K562 (cell line): Measurements from ENCODE around the gene ECPAS. TPM values are rescaled to one million over a fixed set of nuclear protein-coding genes. Genes with fewer than 3 reads are reported as not detected.

Experiments
- ATAC-seq: fragments of 200-7000 bp; cut with Tn5 transposase; 3 replicates; pipeline ENCODE4 v1.9.1; 2020; ENCODE audit warnings: moderate library complexity
- BruUV-seq: library from RNA; stranded (reverse); fragments of 400-500 nt; replicated peaks from 2 replicates; lab custom pipeline; 2021; lab: Mats Ljungman, UMichigan
- CTCF ChIA-PET: fragments of 300-600 bp; formaldehyde crosslinking; extraction: SDS; loops from one replicate; lab custom pipeline; 2021; ENCODE audit warnings: low intra/inter-chr PET ratio; lab: Yijun Ruan, JAX
- POLR2A ChIA-PET: fragments of 300-600, 350-650 bp; sonication (Branson Sonifier 250); formaldehyde crosslinking; extraction: SDS; loops from one replicate; lab custom pipeline; 2021; ENCODE audit warnings: antibody characterized with exemption, inconsistent platforms; lab: Yijun Ruan, JAX
- DNase-seq, 4 experiments: peaks; one replicate each; pipeline versions ENCODE4 v3.0.0 to v3.0.0-alpha.2; 2011 to 2018; ENCODE audit warnings: low spot score in 3 of 4, mixed read lengths in 3 of 4; ENCODE audit errors: extremely low read depth in 1 of 4
- FAIRE-seq: peaks from 2 replicates; lab custom pipeline; 2011; peaks lifted over from hg19 to GRCh38; lab: Jason Lieb, UNC
- H2AFZ ChIP-seq: 2 replicates; pipeline ENCODE4 v1.6.0; 2011; ENCODE audit warnings: low read depth, low read length, control low read depth, inconsistent platforms
- H3K27ac ChIP-seq: fragments of 200-600 bp; 3 replicates; pipeline ENCODE4 v1.8.0; 2011; ENCODE audit warnings: low read depth, mild to moderate bottlenecking, control low read depth, inconsistent platforms, low read length, moderate library complexity, mixed read lengths; ENCODE audit errors: extremely low read depth
- H3K27me3 ChIP-seq, 2 experiments: fragments of 300-600 bp in 1 of 2; 2 replicates in 1 of 2; 3 replicates in 1 of 2; pipeline versions ENCODE4 v1.6.0 to v1.8.0; 2011; ENCODE audit warnings: inconsistent platforms in 2 of 2, low read length in 2 of 2, mild to moderate bottlenecking in 1 of 2, mixed read lengths in 1 of 2, moderate library complexity in 1 of 2; ENCODE audit not compliant: control insufficient read depth in 2 of 2, insufficient read depth in 2 of 2
- H3K36me3 ChIP-seq: fragments of 300-600 bp; 3 replicates; pipeline ENCODE4 v1.8.0; 2011; ENCODE audit warnings: mild to moderate bottlenecking, low read length, inconsistent platforms; ENCODE audit not compliant: control insufficient read depth, insufficient read depth
- H3K4me1 ChIP-seq, 2 experiments: fragments of 200-600 bp in 1 of 2; replicated peaks in 1 of 2; 2 replicates in 1 of 2; 3 replicates in 1 of 2; pipeline versions ENCODE4 v1.5.1 to v1.8.0; 2011; ENCODE audit warnings: inconsistent platforms in 2 of 2, low read length in 2 of 2, mild to moderate bottlenecking in 1 of 2, mixed read lengths in 1 of 2, moderate library complexity in 1 of 2; ENCODE audit not compliant: control insufficient read depth in 2 of 2, insufficient read depth in 2 of 2
- H3K4me2 ChIP-seq: 2 replicates; pipeline ENCODE4 v1.6.1; 2011; ENCODE audit warnings: low read length, control low read depth, inconsistent platforms, mixed read lengths; ENCODE audit not compliant: insufficient read depth
- H3K4me3 ChIP-seq: fragments of 200-600 bp; sonication (generic), shearing (Covaris generic); 2 replicates; pipeline ENCODE4 v1.5.1; 2016; ENCODE audit warnings: control low read depth, inconsistent platforms
- H3K79me2 ChIP-seq: fragments of 200-600 bp; 3 replicates; pipeline ENCODE4 v1.8.0; 2011; ENCODE audit warnings: low read length, inconsistent platforms; ENCODE audit not compliant: control insufficient read depth, insufficient read depth
- H3K9ac ChIP-seq, 2 experiments: 2 replicates each; pipeline versions ENCODE4 v1.6.0 to v1.6.1; 2011; ENCODE audit warnings: low read depth in 2 of 2, low read length in 2 of 2, control low read depth in 1 of 2, inconsistent platforms in 1 of 2, mild to moderate bottlenecking in 1 of 2, mixed read lengths in 1 of 2; ENCODE audit not compliant: insufficient read depth in 1 of 2
- H3K9me1 ChIP-seq: one replicate; pipeline ENCODE4 v1.6.0; 2011; ENCODE audit warnings: inconsistent platforms, mild to moderate bottlenecking, low read length, moderate library complexity; ENCODE audit not compliant: control insufficient read depth, insufficient read depth
- H3K9me3 ChIP-seq: replicated peaks from 2 replicates; pipeline ENCODE4 v1.5.1; 2011; ENCODE audit warnings: low read depth, low read length, inconsistent platforms; ENCODE audit not compliant: control insufficient read depth, insufficient read depth
- H4K20me1 ChIP-seq: replicated peaks from 2 replicates; pipeline ENCODE4 v1.6.1; 2011; ENCODE audit warnings: low read length, inconsistent platforms, mixed read lengths; ENCODE audit not compliant: control insufficient read depth, insufficient read depth
- ETV1 ChIP-seq: fragments of 450-650 bp; conservative IDR thresholded peaks from 2 replicates; pipeline ENCODE4 v1.6.1; 2016; ENCODE audit warnings: missing genetic modification characterization, control low read depth, low read depth, missing compliant biosample characterization
- EWSR1 ChIP-seq: fragments of 450-650 bp; IDR thresholded peaks from 2 replicates; pipeline ENCODE4 v1.6.1; 2018; ENCODE audit warnings: borderline replicate concordance, mild to moderate bottlenecking, low read depth, moderate library complexity; ENCODE audit not compliant: partially characterized antibody
- NELFE ChIP-seq: IDR thresholded peaks from 2 replicates; pipeline ENCODE4 v1.6.1; 2011; ENCODE audit warnings: mild to moderate bottlenecking; ENCODE audit not compliant: insufficient read depth, insufficient read length
- NONO ChIP-seq, 2 experiments: fragments of 200-400 bp in 1 of 2; fragments of 450-650 bp in 1 of 2; formaldehyde crosslinking in 1 of 2; IDR thresholded peaks; 2 replicates each; pipeline ENCODE4 v1.6.1; 2017; ENCODE audit warnings: low read depth in 2 of 2, mild to moderate bottlenecking in 2 of 2, moderate library complexity in 2 of 2, low read length in 1 of 2
- RCOR1 ChIP-seq, 2 experiments: IDR thresholded peaks; 2 replicates each; pipeline ENCODE4 v1.6.1; 2012; ENCODE audit warnings: low read depth in 2 of 2, low read length in 2 of 2, borderline replicate concordance in 1 of 2, improper control_type of control experiment in 1 of 2
- TRIM24 ChIP-seq, 2 experiments: fragments of 450-650 bp; IDR thresholded peaks; 2 replicates each; pipeline ENCODE4 v1.6.1; 2016
- ZBED1 ChIP-seq: IDR thresholded peaks from 2 replicates; pipeline ENCODE4 v1.6.1; 2014
- ZNF140 ChIP-seq: fragments of 250-450 bp; sonication (Bioruptor Pico); IDR thresholded peaks from 2 replicates; pipeline ENCODE4 v1.8.0; 2021; ENCODE audit warnings: moderate library complexity, mild to moderate bottlenecking, inconsistent platforms
- ZNF354B ChIP-seq: fragments of 250-450 bp; sonication (Bioruptor Pico); IDR thresholded peaks from 2 replicates; pipeline ENCODE4 v1.4.0; 2020
- ZNF785 ChIP-seq: fragments of 250-450 bp; sonication (Bioruptor Pico); IDR thresholded peaks from 2 replicates; pipeline ENCODE4 v1.4.0; 2020; ENCODE audit warnings: mild to moderate bottlenecking
- WGBS: fragments of 100-300 bp; shearing (Covaris generic); methylation state at CpG from one replicate; pipeline ENCODE4 v1.1.6; 2016; ENCODE audit warnings: low coverage, mixed read lengths; ENCODE audit not compliant: insufficient coverage; ENCODE audit errors: missing lambda C conversion rate; 5-methylcytosine and 5-hydroxymethylcytosine counted together
- in situ Hi-C: fragments of 300-500 bp; cut with MboI; formaldehyde crosslinking; loops from 4 replicates; pipeline ENCODE4 v1.15.0; 2018; ENCODE audit warnings: inconsistent platforms, mixed read lengths
- intact Hi-C: fragments of 100-400 bp; cut with micrococcal nuclease; formaldehyde crosslinking; loops from 2 replicates; pipeline ENCODE4 v1.14.2; 2022
- polyA plus RNA-seq, 8 experiments: library from polyadenylated mRNA; depleted of rRNA in 4 of 8; stranded (reverse) in 5 of 8; unstranded in 3 of 8; fragments of >200 nt; fragmentation: Nextera tagmentation in 2 of 8; fragmentation: Illumina TruSeq in 1 of 8; extraction: Ambion mirVana in 2 of 8; extraction: Trizol in 1 of 8; gene quantifications; 2 replicates each; pipeline versions ENCODE4 v1.2.1 to v1.2.3, GENCODE V29; 2011 to 2014; ENCODE audit warnings: inconsistent platforms in 1 of 8, missing spikeins in 1 of 8
- total RNA-seq, 7 experiments: library from RNA; depleted of rRNA in 6 of 7; stranded (reverse); fragments of >200 nt in 6 of 7; fragmentation: Illumina TruSeq in 2 of 7; extraction: Trizol in 2 of 7; gene quantifications; 2 replicates each; pipeline versions ENCODE4 v1.2.1 to v1.2.3, GENCODE V29; 2011 to 2021; ENCODE audit warnings: low replicate concordance in 1 of 7
- TF ChIP-seq, protein P1 (sequence below): fragments of 450-650 bp; IDR thresholded peaks from 2 replicates; pipeline ENCODE4 v1.6.1; 2016; ENCODE audit warnings: borderline replicate concordance
- TF ChIP-seq, protein P2 (sequence below): sonication (generic); formaldehyde crosslinking; IDR thresholded peaks from 2 replicates; pipeline ENCODE4 v1.8.0; 2023; ENCODE audit warnings: missing genetic modification reagents, mild to moderate bottlenecking, borderline replicate concordance
- TF ChIP-seq, protein P3 (sequence below): fragments of 450-650 bp; IDR thresholded peaks from one replicate; pipeline ENCODE4 v1.6.1; 2018; ENCODE audit warnings: mild to moderate bottlenecking, moderate library complexity; ENCODE audit not compliant: partially characterized antibody

The ECPAS gene
- total and polyA plus RNA-seq, 9 of the 15 experiments (the other 6 are each of a cell fraction or from before 2014, with no cell fraction given) = 14.5 to 90.9 (median 75.7) TPM

DNA sequence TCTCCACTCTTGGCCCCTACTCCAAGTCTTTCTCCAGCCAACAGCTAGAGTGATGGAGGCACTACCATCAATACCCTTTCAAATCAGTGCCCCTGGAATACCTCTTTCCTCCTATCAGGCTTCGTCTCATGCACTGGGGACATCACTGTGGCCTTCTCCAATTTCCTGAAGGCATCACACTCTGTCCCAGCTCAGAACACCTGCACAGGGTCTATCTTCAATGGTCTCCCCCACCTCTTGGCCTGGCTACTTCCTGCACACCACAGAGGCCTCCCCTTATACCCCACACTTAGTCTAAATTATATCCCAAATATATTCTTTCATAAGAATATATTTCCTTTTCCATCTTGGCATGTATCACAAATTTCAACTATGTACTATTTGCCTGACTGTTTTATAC, 34.5 kb downstream of the ECPAS start:
- DNase-seq (no peak), FAIRE-seq (no peak), ATAC-seq (no peak)
- POLR2A ChIA-PET = no interaction called here
- no peak overlapping the region for H3K4me3 ChIP-seq
- H3K27me3 ChIP-seq = no peaks in the 10 kb centered on the region
- H3K9me3 ChIP-seq = no peaks in the 10 kb centered on the region
- H3K27ac ChIP-seq = no peak overlapping the region
- H3K79me2 ChIP-seq = peaks cover 47% of the 10 kb centered on the region
- no peak overlapping the region for H3K4me2 ChIP-seq
- BruUV-seq = no TSS peak
- H4K20me1 ChIP-seq = no peaks in the 10 kb centered on the region
- WGBS = 86% methylated on average over 1 of the region's 1 CpG
- no peaks in the 10 kb centered on the region for H3K9me1 ChIP-seq
- H2AFZ ChIP-seq = no peak overlapping the region
- in situ Hi-C loops = no loop called here
- peaks cover 42% of the 10 kb centered on the region; the same call in 1 of the 3 replicates for H3K36me3 ChIP-seq
- CTCF ChIA-PET = no interaction called here
- H3K4me1 ChIP-seq = no peaks in the 10 kb centered on the region
- intact Hi-C loops = loop anchor here (2.0 kb wide), 1 partner anchor 21 kb away; no protein-coding TSS in a partner anchor
- no peak overlapping the region for H3K9ac ChIP-seq
- no peak for TF ChIP-seq NELFE
- no peak for TF ChIP-seq RCOR1 (IDR thresholded peaks at IDR 0.05; ENCODE audit: borderline replicate concordance in 1 of 2, low read depth in 2 of 2, low read length in 2 of 2)
- no peak for TF ChIP-seq ZNF140
- TF ChIP-seq, protein P1, sequence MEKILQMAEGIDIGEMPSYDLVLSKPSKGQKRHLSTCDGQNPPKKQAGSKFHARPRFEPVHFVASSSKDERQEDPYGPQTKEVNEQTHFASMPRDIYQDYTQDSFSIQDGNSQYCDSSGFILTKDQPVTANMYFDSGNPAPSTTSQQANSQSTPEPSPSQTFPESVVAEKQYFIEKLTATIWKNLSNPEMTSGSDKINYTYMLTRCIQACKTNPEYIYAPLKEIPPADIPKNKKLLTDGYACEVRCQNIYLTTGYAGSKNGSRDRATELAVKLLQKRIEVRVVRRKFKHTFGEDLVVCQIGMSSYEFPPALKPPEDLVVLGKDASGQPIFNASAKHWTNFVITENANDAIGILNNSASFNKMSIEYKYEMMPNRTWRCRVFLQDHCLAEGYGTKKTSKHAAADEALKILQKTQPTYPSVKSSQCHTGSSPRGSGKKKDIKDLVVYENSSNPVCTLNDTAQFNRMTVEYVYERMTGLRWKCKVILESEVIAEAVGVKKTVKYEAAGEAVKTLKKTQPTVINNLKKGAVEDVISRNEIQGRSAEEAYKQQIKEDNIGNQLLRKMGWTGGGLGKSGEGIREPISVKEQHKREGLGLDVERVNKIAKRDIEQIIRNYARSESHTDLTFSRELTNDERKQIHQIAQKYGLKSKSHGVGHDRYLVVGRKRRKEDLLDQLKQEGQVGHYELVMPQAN = no peak
- TF ChIP-seq EWSR1 = no peak
- TF ChIP-seq, protein P2, sequence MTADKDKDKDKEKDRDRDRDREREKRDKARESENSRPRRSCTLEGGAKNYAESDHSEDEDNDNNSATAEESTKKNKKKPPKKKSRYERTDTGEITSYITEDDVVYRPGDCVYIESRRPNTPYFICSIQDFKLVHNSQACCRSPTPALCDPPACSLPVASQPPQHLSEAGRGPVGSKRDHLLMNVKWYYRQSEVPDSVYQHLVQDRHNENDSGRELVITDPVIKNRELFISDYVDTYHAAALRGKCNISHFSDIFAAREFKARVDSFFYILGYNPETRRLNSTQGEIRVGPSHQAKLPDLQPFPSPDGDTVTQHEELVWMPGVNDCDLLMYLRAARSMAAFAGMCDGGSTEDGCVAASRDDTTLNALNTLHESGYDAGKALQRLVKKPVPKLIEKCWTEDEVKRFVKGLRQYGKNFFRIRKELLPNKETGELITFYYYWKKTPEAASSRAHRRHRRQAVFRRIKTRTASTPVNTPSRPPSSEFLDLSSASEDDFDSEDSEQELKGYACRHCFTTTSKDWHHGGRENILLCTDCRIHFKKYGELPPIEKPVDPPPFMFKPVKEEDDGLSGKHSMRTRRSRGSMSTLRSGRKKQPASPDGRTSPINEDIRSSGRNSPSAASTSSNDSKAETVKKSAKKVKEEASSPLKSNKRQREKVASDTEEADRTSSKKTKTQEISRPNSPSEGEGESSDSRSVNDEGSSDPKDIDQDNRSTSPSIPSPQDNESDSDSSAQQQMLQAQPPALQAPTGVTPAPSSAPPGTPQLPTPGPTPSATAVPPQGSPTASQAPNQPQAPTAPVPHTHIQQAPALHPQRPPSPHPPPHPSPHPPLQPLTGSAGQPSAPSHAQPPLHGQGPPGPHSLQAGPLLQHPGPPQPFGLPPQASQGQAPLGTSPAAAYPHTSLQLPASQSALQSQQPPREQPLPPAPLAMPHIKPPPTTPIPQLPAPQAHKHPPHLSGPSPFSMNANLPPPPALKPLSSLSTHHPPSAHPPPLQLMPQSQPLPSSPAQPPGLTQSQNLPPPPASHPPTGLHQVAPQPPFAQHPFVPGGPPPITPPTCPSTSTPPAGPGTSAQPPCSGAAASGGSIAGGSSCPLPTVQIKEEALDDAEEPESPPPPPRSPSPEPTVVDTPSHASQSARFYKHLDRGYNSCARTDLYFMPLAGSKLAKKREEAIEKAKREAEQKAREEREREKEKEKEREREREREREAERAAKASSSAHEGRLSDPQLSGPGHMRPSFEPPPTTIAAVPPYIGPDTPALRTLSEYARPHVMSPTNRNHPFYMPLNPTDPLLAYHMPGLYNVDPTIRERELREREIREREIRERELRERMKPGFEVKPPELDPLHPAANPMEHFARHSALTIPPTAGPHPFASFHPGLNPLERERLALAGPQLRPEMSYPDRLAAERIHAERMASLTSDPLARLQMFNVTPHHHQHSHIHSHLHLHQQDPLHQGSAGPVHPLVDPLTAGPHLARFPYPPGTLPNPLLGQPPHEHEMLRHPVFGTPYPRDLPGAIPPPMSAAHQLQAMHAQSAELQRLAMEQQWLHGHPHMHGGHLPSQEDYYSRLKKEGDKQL (CRISPR knock-in tag) = no peak
- no peak for TF ChIP-seq ZBED1
- TF ChIP-seq, protein P3, sequence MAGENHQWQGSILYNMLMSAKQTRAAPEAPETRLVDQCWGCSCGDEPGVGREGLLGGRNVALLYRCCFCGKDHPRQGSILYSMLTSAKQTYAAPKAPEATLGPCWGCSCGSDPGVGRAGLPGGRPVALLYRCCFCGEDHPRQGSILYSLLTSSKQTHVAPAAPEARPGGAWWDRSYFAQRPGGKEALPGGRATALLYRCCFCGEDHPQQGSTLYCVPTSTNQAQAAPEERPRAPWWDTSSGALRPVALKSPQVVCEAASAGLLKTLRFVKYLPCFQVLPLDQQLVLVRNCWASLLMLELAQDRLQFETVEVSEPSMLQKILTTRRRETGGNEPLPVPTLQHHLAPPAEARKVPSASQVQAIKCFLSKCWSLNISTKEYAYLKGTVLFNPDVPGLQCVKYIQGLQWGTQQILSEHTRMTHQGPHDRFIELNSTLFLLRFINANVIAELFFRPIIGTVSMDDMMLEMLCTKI = no peak
- no peak for TF ChIP-seq ETV1 (tag)
- no peak for TF ChIP-seq NONO (IDR thresholded peaks at IDR 0.05; ENCODE audit: low read depth in 2 of 2, low read length in 1 of 2)
- TF ChIP-seq ZNF785 (CRISPR knock-in tag) = no peak
- TF ChIP-seq TRIM24 (IDR thresholded peaks at IDR 0.05) = no peak
- no peak for TF ChIP-seq ZNF354B
